HG02642 (cell line): Measurements from ENCODE around the gene MXI1.
"Not testable (repeated sequence)": the region's sequence is repeated elsewhere in the genome, so short reads cannot be mapped to it uniquely, and the experiment has no call there.

Experiments
- ATAC-seq: cut with Tn5 transposase; IDR thresholded peaks from one replicate; pipeline ENCODE4 v1.9.1; 2021; ENCODE audit warnings: mild to moderate bottlenecking; ENCODE audit not compliant: unreplicated experiment, poor library complexity

MXI1 gene

GRCh38 chr10:110306452-110306768 lies 99.0 kb downstream of the MXI1 start:
- ATAC-seq = no peak

DNA sequence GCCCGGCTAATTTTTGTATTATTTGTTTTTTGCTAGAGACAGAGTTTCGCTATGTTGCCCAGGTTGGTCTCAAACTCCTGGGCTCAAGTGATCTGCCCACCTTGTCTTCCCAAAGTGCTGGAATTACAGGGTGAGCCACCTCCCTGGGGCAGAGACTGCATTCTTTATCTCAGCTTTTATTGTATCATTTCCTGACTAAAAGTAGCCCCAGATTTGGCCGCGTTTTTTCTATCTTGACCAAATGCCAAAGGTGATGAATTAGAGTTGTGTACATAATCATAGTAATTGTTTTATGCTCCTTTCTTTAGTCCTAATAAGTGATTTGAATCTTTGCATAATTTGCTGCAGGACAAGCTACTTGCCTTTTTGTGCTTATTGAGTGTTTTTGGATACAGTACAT lies 100.4 kb downstream of the MXI1 start:
- no peak for ATAC-seq

DNA sequence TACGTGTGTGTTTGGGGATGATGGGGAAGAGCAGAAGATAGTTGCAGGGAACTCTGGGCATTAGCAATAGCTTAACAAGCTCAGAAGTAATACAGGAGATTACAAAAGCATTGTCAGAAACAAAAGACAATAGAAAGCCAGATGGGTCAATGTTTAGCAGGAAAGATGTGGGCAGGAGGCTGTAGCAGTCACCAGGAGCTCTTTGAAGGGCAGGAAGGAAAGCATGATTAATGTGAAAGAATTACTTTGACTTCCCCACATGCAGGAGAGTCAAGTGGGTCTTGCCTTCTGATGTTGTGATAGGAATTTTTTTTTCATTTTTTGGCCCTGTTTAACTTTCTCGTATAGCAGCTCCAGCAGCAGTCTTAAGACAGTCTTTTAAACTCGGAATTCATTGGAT lies 103.3 kb downstream of the MXI1 start:
- ATAC-seq = no peak

GRCh38 chr10:110311357-110311949 lies 104.0 kb downstream of the MXI1 start:
- ATAC-seq = peak; percentile 61

DNA sequence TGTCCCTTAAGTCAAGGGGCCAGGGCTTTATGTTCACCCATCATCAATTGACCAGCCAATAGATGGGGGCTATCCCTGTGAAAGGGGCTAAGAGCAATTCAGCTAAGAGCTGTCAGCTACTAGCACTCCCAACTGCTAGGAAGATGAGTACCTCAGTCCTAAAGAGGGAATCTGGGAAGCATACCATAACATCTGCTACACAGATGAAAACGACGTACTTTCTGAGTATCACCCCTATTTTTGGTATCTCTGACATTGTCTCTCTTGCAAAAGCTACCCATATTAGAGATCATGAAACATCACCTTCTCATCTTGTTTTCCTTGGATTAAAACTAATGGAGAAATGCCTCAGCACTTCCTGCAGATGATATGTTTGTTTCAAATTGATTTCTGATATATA lies 104.8 kb downstream of the MXI1 start:
- no peak for ATAC-seq

DNA sequence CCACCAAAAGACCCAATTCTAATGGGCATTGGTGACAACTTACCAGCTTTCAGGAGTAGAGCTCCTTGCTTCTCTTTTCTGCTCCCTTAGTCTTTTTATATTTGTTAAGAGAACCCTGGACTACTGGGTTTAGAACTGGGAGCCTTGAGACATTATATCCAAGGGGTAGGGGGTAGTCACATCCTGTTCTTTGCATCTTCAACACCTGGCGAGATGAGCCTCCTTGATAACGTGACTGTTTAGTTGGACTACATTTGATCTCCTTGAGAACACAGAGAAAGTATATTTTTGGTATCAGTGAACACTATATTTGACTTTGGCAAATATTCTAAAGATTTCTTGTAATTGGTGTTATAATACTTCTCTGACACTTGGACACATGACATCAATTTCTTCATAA lies 106.3 kb downstream of the MXI1 start:
- no peak for ATAC-seq

- ATAC-seq = no peak
These were observed 110.8 kb downstream of the MXI1 start for GRCh38 chr10:110317866-110318850.

- no peak for ATAC-seq
These were observed 114.6 kb downstream of the MXI1 start for GRCh38 chr10:110321869-110322620.

DNA sequence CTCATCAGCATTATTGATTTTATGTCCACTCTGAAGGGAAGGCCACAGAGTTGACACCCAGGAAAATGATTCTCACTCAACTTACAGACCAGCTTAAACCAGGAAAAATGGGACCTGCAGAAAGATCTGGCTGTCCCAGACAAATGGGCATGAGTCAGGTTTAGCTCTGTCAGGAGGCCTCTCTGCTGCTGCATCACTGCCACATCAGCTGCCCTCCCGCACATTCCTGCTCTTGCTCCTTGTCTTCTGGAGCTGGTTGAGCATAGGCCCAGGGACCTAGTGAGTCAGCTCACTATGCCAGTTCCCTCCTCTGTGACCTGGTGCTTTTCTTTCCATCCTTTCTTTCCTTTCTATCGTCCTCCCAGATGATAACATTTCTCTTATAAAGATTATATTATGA lies 116.1 kb downstream of the MXI1 start:
- no peak for ATAC-seq

DNA sequence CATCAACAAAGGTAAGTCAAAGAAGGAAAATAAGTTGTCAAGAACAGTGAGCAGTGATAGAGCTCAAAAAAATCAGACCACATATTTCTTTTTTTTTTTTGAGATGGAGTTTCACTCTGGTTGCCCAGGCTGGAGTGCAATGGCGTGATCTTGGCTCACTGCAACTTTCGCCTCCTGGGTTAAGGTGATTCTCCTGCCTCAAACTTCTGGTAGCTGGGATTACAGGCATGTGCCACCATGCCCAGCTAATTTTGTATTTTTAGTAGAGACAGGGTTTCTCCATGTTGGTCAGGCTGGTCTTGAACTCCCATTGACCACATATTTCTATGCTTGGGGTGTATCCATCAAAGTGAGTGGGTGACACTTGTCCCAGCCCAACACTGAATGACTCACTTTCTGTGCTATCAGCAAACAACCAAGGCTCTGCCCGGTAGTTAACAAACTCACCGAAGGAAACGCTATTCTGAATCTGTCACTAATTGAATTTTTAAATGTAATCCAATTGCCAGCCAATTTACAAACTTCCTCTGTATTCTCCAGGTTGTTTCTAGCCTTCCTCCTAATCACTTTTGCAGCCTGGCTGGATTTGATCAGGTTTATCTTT lies 116.9 kb downstream of the MXI1 start:
- ATAC-seq = peak; percentile 53

DNA sequence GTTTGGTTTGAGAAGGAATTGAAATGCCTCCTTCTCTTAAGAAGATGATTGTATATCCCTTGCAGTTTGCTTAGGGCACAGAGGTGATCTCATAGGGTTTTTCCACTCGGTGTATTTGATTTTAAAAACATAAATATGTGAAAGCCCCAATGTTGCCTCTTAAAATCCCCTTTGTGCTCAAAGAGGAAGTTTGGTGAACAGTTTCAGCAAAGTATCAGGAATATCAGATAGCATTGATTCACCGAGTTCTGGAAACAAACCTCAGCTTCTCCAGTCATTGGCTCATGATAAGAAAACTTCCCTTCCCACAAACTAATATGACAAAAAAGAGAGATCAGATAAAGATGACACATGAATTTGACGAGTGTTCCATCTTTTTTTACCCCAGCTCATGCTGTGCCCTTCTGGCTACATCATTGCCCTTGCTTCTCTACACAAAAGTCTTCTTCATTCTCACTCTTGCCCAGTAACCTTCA lies 117.4 kb downstream of the MXI1 start:
- ATAC-seq = peak; percentile 61

DNA sequence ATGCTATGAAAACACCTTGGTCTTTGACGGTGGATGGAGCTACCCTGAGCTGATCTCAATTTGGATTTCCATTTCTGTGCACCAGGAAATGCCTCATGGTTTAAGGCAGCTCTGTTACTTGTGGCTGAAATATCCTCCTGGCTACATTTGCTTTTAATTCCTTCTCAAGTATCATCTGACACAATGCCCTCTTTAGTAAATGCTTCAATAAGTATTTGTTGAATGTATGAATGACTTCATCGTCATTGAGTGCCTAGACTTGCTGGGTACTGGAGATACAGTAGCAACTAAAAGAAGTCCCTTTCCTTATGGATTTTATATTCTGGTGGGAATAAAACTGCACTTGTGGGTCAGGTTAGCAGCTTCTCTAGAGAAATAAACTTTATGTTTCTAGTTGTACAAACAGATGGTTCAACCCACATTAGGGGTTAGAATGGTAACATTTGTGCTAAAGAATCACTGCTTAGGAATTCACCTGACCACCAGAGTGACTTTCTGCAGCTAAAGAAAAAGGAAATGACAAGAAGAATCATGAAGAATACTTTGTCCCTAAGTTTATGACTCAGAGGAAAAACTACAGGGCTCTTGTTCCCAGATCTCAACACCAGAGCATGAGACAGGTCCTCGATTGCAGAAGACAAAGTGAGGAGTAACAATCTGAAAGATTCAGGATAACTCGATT lies 119.1 kb downstream of the MXI1 start:
- no peak for ATAC-seq

DNA sequence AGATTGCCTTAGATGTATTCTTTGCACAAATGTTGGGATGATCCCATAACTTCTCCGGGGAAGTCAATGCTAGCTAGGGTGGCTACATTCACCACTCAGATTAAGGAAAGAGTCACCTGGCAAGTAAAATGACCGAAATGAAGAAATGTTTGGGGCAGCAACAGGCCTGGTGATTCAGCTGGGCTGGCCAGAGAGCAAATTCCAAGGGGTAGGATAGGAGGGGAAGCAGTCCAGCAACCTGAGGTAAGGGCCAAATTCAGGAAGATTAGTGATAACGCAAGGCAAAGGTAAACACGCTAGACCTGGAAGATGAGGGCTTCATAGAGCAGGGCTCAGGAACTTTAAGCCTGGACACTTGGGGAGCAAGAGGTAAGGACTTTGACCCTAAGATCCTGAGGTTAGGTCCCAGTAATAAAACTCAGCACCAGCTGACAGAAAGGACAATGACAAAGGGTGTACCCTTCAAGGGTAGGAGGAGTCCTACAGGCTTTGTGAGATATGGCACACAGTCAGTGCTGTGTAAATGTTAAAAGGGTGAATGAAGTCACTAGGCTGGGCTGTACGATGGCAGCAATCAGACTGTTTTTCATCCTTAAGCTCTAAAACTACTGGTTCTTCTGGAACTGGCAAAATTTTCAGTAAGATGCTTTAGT lies 120.0 kb downstream of the MXI1 start:
- ATAC-seq = no peak

GRCh38 chr10:110330675-110331074 lies 123.3 kb downstream of the MXI1 start:
- ATAC-seq = no peak

DNA sequence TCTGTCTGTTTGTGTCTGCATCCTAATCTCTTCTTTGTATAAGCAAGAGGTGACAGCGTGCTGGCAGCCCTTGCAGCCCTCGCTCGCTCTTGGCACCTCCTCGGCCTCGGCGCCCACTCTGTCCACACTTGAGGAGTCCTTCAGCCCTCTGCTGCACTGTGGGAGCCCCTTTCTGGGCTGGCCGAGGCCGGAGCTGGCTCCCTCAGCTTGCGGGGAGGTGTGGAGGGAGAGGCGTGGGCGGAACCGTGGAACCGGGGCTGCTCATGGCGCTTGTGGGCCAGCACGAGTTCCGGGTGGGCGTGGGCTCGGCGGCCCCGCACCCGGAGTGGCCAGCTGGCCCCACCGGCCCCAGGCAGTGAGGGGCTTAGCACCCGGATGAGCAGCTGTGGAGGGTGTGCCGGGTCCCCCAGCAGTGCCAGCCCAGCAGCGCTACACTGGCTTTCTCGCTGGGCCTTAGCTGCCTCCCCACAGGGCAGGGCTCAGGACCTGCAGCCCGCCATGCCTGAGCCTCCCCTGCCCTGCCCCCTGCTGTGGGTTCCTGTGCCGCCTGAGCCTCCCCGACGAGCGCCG lies 123.9 kb downstream of the MXI1 start:
- not testable (repeated sequence) for ATAC-seq

DNA sequence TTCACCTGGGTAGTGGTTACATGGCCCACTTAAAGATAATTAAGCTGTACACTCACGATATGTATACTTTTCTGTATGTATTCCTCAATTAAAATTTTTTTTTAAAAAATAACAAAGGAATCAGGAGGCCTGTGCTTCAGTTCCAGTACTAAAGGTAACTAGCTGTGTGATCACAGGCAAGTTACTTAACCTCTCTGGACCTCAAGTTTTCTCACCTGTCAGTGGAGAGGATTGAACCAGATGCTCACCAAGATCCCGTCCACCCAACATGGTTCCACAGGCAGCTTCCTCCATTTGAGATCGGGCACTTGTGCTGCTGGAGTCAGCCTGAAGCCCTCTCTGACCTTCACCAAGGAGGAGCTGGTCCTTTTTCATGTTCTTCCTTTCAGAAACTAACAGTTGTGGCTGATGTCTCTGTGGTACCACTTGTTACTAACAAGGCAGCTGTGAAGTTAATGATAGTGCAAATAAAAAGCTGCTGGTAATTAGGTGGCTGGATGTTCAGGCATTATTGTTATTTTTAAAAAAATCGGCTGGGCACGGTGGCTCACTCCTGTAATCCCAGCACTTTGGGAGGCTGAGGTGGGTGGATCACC lies 126.8 kb downstream of the MXI1 start:
- ATAC-seq = no peak

- ATAC-seq = no peak
These were observed 128.1 kb downstream of the MXI1 start for GRCh38 chr10:110335314-110336064.

- ATAC-seq = no peak
These were observed 128.8 kb downstream of the MXI1 start for GRCh38 chr10:110336111-110336721.
